GM23338 (cell line): ENCODE measurements around the gene NDC1. TPM values are rescaled to one million over a fixed set of nuclear protein-coding genes. Genes with fewer than 3 reads are reported as not detected.

ENCODE experiments used
- ATAC-seq: fragments of 200-7000 bp; cut with Tn5 transposase; 3 replicates; pipeline ENCODE4 v1.9.1; 2020
- DNase-seq: peaks from one replicate; pipeline ENCODE4 v3.0.0-alpha.2; 2015; ENCODE audit warnings: low spot score
- H2AFZ ChIP-seq: fragments of 200-600 bp; sonication (generic); 2 replicates; pipeline ENCODE4 v1.8.0; 2016; ENCODE audit warnings: antibody characterized with exemption, mild to moderate bottlenecking, moderate library complexity
- H3F3A ChIP-seq: fragments of 200-600 bp; sonication (generic); replicated peaks from 2 replicates; pipeline ENCODE4 v1.8.0; 2017; ENCODE audit warnings: antibody characterized with exemption, mixed run types, low read depth
- H3K27ac ChIP-seq: fragments of 200-600 bp; sonication (generic); 2 replicates; pipeline ENCODE4 v1.6.1; 2016; ENCODE audit warnings: low read depth
- H3K27me3 ChIP-seq: fragments of 200-600 bp; sonication (generic); 2 replicates; pipeline ENCODE4 v1.8.0; 2016; ENCODE audit warnings: mild to moderate bottlenecking, mixed run types, moderate library complexity; ENCODE audit not compliant: insufficient read depth
- H3K36me3 ChIP-seq: fragments of 200-600 bp; sonication (generic); 2 replicates; pipeline ENCODE4 v1.8.0; 2016; ENCODE audit warnings: mild to moderate bottlenecking; ENCODE audit not compliant: insufficient read depth
- H3K4me1 ChIP-seq: fragments of 200-600 bp; sonication (generic); 2 replicates; pipeline ENCODE4 v1.8.0; 2016; ENCODE audit warnings: mild to moderate bottlenecking, moderate library complexity; ENCODE audit not compliant: insufficient read depth
- H3K4me2 ChIP-seq: fragments of 200-600 bp; sonication (generic); 2 replicates; pipeline ENCODE4 v1.7.1; 2017; ENCODE audit warnings: mixed run types
- H3K4me3 ChIP-seq: fragments of 200-600 bp; sonication (generic); 2 replicates; pipeline ENCODE4 v1.6.1; 2016; ENCODE audit warnings: mixed run types
- H3K79me2 ChIP-seq: fragments of 200-600 bp; sonication (generic); replicated peaks from 2 replicates; pipeline ENCODE4 v1.8.0; 2017; ENCODE audit warnings: mild to moderate bottlenecking; ENCODE audit not compliant: insufficient read depth
- H3K9me2 ChIP-seq: fragments of 200-600 bp; sonication (generic); 2 replicates; pipeline ENCODE4 v1.8.0; 2017; ENCODE audit not compliant: insufficient read depth
- H4K20me1 ChIP-seq: fragments of 200-600 bp; sonication (generic); replicated peaks from 2 replicates; pipeline ENCODE4 v1.8.0; 2017; ENCODE audit warnings: mild to moderate bottlenecking; ENCODE audit not compliant: insufficient read depth
- H3K27ac Mint-ChIP-seq: 2 replicates; pipeline ENCODE4 v1.8.0; 2020; ENCODE audit warnings: inconsistent platforms, mild to moderate bottlenecking, moderate library complexity, mixed read lengths
- H3K27me3 Mint-ChIP-seq: 3 replicates; pipeline ENCODE4 v1.8.0; 2022; ENCODE audit warnings: low read depth, mild to moderate bottlenecking, moderate library complexity, mixed read lengths, inconsistent platforms; ENCODE audit not compliant: insufficient read depth, poor library complexity
- H3K36me3 Mint-ChIP-seq: 3 replicates; pipeline ENCODE4 v1.8.0; 2021; ENCODE audit warnings: low read depth, mild to moderate bottlenecking, inconsistent platforms, moderate library complexity, mixed read lengths
- H3K4me1 Mint-ChIP-seq: 3 replicates; pipeline ENCODE4 v1.8.0; 2020; ENCODE audit warnings: mild to moderate bottlenecking, inconsistent platforms, mixed read lengths
- H3K4me3 Mint-ChIP-seq: 3 replicates; pipeline ENCODE4 v1.8.0; 2021; ENCODE audit warnings: moderate library complexity, mild to moderate bottlenecking, inconsistent platforms, mixed read lengths
- H3K9me3 Mint-ChIP-seq: 3 replicates; pipeline ENCODE4 v1.8.0; 2020; ENCODE audit warnings: moderate library complexity, mild to moderate bottlenecking, inconsistent platforms, mixed read lengths
- EZH2phosphoT487 ChIP-seq: fragments of 200-600 bp; sonication (generic); IDR thresholded peaks from one replicate; pipeline ENCODE4 v1.8.1; 2018; ENCODE audit warnings: antibody characterized with exemption; ENCODE audit not compliant: unreplicated experiment
- POLR2AphosphoS5 ChIP-seq: IDR thresholded peaks from 2 replicates; pipeline ENCODE4 v1.6.1; 2016; ENCODE audit warnings: antibody characterized with exemption, low read depth
- STAT1 ChIP-seq: IDR thresholded peaks from one replicate; pipeline ENCODE4 v1.6.1; 2016; ENCODE audit warnings: antibody characterized with exemption; ENCODE audit not compliant: unreplicated experiment
- ZNF114 ChIP-seq: fragments of 250-450 bp; sonication (Bioruptor Pico); IDR thresholded peaks from 2 replicates; pipeline ENCODE4 v1.5.0; 2020; ENCODE audit warnings: mild to moderate bottlenecking, moderate library complexity
- polyA plus RNA-seq: library from polyadenylated mRNA; unstranded; fragments of >200 nt; fragmentation: Nextera tagmentation; extraction: Ambion mirVana; gene quantifications from 2 replicates; pipeline ENCODE4 v1.2.1, GENCODE V29; 2016
- total RNA-seq: library from RNA; depleted of rRNA; stranded (reverse); fragments of >200 nt; shearing (Covaris generic); gene quantifications from 2 replicates; pipeline ENCODE4 v1.2.3, GENCODE V29; 2014
- TF ChIP-seq, protein P1 (sequence below): fragments of 250-450 bp; sonication (Bioruptor Pico); IDR thresholded peaks from 2 replicates; pipeline ENCODE4 v1.5.0; 2020; ENCODE audit warnings: mild to moderate bottlenecking, moderate library complexity
- TF ChIP-seq, protein P2 (sequence below): IDR thresholded peaks from 2 replicates; pipeline ENCODE4 v1.6.1; 2016; ENCODE audit warnings: antibody characterized with exemption
- TF ChIP-seq, protein P3 (sequence below), 2 experiments: fragments of 200-600 bp in 1 of 2; sonication (generic) in 1 of 2; conservative IDR thresholded peaks; 2 replicates each; pipeline versions ENCODE4 v1.5.1 to v1.6.1; 2016 to 2017; ENCODE audit warnings: antibody characterized with exemption in 2 of 2, low read depth in 2 of 2, mild to moderate bottlenecking in 2 of 2, moderate library complexity in 1 of 2

Gene NDC1
- total and polyA plus RNA-seq, 2 experiments from 2014 or later, result 19.8 to 100 TPM

DNA sequence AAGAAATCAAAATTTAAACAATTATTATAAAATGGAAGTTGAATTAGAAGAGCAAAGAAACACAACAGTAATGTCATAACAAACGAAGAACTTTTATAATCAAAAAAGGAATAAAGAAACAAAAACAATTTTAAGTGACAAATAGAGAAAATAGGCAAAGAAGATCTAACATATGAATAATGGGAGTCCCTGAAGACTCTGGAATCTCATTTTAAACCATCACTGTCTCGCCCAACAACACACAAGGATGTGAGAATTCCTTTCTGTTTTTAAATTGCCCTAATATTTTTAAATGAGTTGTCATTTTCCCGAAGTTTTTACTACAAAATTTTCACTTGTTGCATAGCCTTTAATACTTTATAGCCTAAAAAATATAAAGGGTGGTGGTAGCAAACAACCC is 4.3 kb upstream of the NDC1 start (continued):
- TF ChIP-seq, protein P1, sequence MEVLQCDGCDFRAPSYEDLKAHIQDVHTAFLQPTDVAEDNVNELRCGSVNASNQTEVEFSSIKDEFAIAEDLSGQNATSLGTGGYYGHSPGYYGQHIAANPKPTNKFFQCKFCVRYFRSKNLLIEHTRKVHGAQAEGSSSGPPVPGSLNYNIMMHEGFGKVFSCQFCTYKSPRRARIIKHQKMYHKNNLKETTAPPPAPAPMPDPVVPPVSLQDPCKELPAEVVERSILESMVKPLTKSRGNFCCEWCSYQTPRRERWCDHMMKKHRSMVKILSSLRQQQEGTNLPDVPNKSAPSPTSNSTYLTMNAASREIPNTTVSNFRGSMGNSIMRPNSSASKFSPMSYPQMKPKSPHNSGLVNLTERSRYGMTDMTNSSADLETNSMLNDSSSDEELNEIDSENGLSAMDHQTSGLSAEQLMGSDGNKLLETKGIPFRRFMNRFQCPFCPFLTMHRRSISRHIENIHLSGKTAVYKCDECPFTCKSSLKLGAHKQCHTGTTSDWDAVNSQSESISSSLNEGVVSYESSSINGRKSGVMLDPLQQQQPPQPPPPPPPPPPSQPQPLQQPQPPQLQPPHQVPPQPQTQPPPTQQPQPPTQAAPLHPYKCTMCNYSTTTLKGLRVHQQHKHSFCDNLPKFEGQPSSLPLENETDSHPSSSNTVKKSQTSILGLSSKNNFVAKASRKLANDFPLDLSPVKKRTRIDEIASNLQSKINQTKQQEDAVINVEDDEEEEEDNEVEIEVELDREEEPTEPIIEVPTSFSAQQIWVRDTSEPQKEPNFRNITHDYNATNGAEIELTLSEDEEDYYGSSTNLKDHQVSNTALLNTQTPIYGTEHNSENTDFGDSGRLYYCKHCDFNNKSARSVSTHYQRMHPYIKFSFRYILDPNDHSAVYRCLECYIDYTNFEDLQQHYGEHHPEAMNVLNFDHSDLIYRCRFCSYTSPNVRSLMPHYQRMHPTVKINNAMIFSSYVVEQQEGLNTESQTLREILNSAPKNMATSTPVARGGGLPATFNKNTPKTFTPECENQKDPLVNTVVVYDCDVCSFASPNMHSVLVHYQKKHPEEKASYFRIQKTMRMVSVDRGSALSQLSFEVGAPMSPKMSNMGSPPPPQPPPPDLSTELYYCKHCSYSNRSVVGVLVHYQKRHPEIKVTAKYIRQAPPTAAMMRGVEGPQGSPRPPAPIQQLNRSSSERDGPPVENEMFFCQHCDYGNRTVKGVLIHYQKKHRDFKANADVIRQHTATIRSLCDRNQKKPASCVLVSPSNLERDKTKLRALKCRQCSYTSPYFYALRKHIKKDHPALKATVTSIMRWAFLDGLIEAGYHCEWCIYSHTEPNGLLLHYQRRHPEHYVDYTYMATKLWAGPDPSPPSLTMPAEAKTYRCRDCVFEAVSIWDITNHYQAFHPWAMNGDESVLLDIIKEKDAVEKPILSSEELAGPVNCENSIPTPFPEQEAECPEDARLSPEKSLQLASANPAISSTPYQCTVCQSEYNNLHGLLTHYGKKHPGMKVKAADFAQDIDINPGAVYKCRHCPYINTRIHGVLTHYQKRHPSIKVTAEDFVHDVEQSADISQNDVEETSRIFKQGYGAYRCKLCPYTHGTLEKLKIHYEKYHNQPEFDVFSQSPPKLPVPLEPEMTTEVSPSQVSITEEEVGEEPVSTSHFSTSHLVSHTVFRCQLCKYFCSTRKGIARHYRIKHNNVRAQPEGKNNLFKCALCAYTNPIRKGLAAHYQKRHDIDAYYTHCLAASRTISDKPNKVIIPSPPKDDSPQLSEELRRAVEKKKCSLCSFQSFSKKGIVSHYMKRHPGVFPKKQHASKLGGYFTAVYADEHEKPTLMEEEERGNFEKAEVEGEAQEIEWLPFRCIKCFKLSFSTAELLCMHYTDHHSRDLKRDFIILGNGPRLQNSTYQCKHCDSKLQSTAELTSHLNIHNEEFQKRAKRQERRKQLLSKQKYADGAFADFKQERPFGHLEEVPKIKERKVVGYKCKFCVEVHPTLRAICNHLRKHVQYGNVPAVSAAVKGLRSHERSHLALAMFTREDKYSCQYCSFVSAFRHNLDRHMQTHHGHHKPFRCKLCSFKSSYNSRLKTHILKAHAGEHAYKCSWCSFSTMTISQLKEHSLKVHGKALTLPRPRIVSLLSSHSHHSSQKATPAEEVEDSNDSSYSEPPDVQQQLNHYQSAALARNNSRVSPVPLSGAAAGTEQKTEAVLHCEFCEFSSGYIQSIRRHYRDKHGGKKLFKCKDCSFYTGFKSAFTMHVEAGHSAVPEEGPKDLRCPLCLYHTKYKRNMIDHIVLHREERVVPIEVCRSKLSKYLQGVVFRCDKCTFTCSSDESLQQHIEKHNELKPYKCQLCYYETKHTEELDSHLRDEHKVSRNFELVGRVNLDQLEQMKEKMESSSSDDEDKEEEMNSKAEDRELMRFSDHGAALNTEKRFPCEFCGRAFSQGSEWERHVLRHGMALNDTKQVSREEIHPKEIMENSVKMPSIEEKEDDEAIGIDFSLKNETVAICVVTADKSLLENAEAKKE (CRISPR knock-in tag), result no peak
- TF ChIP-seq STAT1, result no peak
- TF ChIP-seq, protein P2, sequence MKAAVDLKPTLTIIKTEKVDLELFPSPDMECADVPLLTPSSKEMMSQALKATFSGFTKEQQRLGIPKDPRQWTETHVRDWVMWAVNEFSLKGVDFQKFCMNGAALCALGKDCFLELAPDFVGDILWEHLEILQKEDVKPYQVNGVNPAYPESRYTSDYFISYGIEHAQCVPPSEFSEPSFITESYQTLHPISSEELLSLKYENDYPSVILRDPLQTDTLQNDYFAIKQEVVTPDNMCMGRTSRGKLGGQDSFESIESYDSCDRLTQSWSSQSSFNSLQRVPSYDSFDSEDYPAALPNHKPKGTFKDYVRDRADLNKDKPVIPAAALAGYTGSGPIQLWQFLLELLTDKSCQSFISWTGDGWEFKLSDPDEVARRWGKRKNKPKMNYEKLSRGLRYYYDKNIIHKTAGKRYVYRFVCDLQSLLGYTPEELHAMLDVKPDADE, result no peak

DNA sequence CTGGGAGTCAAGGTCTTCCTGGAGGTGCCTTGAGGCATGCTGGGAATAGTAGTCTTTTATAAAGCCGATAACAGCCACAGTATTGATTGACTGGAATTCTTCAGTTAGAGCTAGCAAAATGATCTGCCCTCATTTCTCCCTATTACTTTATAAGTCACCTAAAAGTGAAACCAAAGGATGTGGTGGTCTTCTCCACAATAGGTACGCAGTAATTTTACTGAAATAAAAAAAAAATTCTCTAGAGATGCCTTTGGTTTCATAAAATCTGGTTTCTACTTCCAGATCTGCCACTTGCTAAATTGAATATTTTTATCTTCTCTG is 518 bp upstream of the NDC1 start:
- Mint-ChIP-seq H3K4me3 (peak overlapping the region; percentile 96), H3K4me1 (peaks cover 9% of the 10 kb centered on the region), H3K9me3 (peaks cover 18% of the 10 kb centered on the region), H3K36me3 (peaks cover 14% of the 10 kb centered on the region), H3K27ac (no peak overlapping the region), H3K27me3 (no peaks in the 10 kb centered on the region)
- DNase-seq (no peak), ATAC-seq (no peak)
- H3K36me3 ChIP-seq, result no peaks in the 10 kb centered on the region
- peaks cover 15% of the 10 kb centered on the region; the same call in 1 of the 2 replicates for H4K20me1 ChIP-seq
- H3K9me2 ChIP-seq, result no peaks in the 10 kb centered on the region
- no peak overlapping the region for H3K27ac ChIP-seq
- 0 out of 2 replicates have a peak, but pooled peaks cover 6% of the 10 kb centered on the region for H3K4me1 ChIP-seq
- no peak overlapping the region; the same call in 1 of the 2 replicates for H3K4me3 ChIP-seq
- no peak overlapping the region for H2AFZ ChIP-seq
- no peaks in the 10 kb centered on the region for H3F3A ChIP-seq
- no peaks in the 10 kb centered on the region for H3K27me3 ChIP-seq
- no peak overlapping the region for H3K4me2 ChIP-seq
- H3K79me2 ChIP-seq, result peaks cover 44% of the 10 kb centered on the region
- TF ChIP-seq POLR2AphosphoS5 (no peak), EZH2phosphoT487 (no peak), ZNF114 (CRISPR knock-in tag) (no peak)
- TF ChIP-seq, protein P3, sequence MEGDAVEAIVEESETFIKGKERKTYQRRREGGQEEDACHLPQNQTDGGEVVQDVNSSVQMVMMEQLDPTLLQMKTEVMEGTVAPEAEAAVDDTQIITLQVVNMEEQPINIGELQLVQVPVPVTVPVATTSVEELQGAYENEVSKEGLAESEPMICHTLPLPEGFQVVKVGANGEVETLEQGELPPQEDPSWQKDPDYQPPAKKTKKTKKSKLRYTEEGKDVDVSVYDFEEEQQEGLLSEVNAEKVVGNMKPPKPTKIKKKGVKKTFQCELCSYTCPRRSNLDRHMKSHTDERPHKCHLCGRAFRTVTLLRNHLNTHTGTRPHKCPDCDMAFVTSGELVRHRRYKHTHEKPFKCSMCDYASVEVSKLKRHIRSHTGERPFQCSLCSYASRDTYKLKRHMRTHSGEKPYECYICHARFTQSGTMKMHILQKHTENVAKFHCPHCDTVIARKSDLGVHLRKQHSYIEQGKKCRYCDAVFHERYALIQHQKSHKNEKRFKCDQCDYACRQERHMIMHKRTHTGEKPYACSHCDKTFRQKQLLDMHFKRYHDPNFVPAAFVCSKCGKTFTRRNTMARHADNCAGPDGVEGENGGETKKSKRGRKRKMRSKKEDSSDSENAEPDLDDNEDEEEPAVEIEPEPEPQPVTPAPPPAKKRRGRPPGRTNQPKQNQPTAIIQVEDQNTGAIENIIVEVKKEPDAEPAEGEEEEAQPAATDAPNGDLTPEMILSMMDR (conservative IDR thresholded peaks at IDR 0.05; ENCODE audit: low read depth in 2 of 2), result no peak
- TF ChIP-seq, protein P1 (CRISPR knock-in tag), result no peak
